Esophagus squamous epithelium (tissue), 5 donors: Measurements from ENCODE around the gene ZBTB8OS. TPM values are rescaled to one million over a fixed set of nuclear protein-coding genes. Genes with fewer than 3 reads are reported as not detected.

Source experiments
- DNase-seq: peaks from one replicate; lab custom pipeline; 2025; lab: John Stamatoyannopoulos, UW
- H3K27ac ChIP-seq, 4 donors: fragments of 200-600 bp; sonication (generic); one replicate each; pipeline ENCODE4 v1.5.1; 2016 to 2019; ENCODE audit warnings: mild to moderate bottlenecking in 1 of 4
- H3K27me3 ChIP-seq, 4 donors: fragments of 200-600 bp; sonication (generic); 1 replicate in 3 of 4; 2 replicates in 1 of 4; pipeline versions ENCODE4 v1.5.1 to v1.6.0; 2017 to 2021; ENCODE audit warnings: antibody characterized with exemption in 1 of 4
- H3K36me3 ChIP-seq, 3 donors: fragments of 200-600 bp; sonication (generic); one replicate each; pipeline ENCODE4 v1.5.1; 2016 to 2019
- H3K4me1 ChIP-seq, 3 donors: fragments of 200-600 bp; sonication (generic); one replicate each; pipeline ENCODE4 v1.5.1; 2017 to 2019
- H3K4me3 ChIP-seq, 4 donors: fragments of 200-600 bp; sonication (generic); 1 replicate in 3 of 4; 2 replicates in 1 of 4; pipeline ENCODE4 v1.5.1; 2016 to 2019; ENCODE audit warnings: mild to moderate bottlenecking in 2 of 4, moderate library complexity in 1 of 4
- H3K9me3 ChIP-seq, 3 donors: fragments of 200-600 bp; sonication (generic); one replicate each; pipeline ENCODE4 v1.5.1; 2016 to 2019
- POLR2A ChIP-seq, 4 donors: fragments of 450-650 bp; IDR thresholded peaks; one replicate each; pipeline ENCODE4 v1.6.1; 2017; ENCODE audit warnings: antibody characterized with exemption in 4 of 4, mild to moderate bottlenecking in 4 of 4, moderate library complexity in 3 of 4
- WGBS, 2 donors: methylation state at CpG; one replicate each; pipeline ENCODE4 v1.1.5; 2018; 5-methylcytosine and 5-hydroxymethylcytosine counted together
- intact Hi-C: fragments of 100-400 bp; cut with DNase I; formaldehyde crosslinking; loops from one replicate; pipeline ENCODE4 v1.15.0; 2022
- total RNA-seq, 4 donors: library from RNA; depleted of rRNA; stranded (reverse); fragments of >200 nt; gene quantifications; one replicate each; pipeline ENCODE4 v1.1.0, GENCODE V29; 2016
- TF ChIP-seq, protein P1 (sequence below), 6 experiments: fragments of 450-650 bp in 4 of 6; fragments of 200-600 bp in 2 of 6; sonication (generic) in 2 of 6; IDR thresholded peaks; one replicate each; pipeline ENCODE4 v1.5.1; 2016 to 2019; ENCODE audit warnings: antibody characterized with exemption in 6 of 6, mild to moderate bottlenecking in 4 of 6, moderate library complexity in 4 of 6
- donor health status: DM: yes; HTN: yes; CAD: no.

Gene ZBTB8OS
- total RNA-seq, 4 donors from 2014 or later: 12.3 to 26.9 (median 21.1) TPM

- Histone ChIP-seq H3K36me3 (peaks cover 0 to 8% (median 0%) of the 10 kb centered on the region in 3 donors), H3K4me1 (peaks cover 0 to 3% (median 3%) of the 10 kb centered on the region in 3 donors), H3K27me3 (no peaks in the 10 kb centered on the region), H3K4me3 (no peak overlapping the region), H3K27ac (no peak overlapping the region), H3K9me3 (no peaks in the 10 kb centered on the region)
- DNase-seq: no peak
- no peak for TF ChIP-seq POLR2A (IDR thresholded peaks at IDR 0.05)
- TF ChIP-seq, protein P1, sequence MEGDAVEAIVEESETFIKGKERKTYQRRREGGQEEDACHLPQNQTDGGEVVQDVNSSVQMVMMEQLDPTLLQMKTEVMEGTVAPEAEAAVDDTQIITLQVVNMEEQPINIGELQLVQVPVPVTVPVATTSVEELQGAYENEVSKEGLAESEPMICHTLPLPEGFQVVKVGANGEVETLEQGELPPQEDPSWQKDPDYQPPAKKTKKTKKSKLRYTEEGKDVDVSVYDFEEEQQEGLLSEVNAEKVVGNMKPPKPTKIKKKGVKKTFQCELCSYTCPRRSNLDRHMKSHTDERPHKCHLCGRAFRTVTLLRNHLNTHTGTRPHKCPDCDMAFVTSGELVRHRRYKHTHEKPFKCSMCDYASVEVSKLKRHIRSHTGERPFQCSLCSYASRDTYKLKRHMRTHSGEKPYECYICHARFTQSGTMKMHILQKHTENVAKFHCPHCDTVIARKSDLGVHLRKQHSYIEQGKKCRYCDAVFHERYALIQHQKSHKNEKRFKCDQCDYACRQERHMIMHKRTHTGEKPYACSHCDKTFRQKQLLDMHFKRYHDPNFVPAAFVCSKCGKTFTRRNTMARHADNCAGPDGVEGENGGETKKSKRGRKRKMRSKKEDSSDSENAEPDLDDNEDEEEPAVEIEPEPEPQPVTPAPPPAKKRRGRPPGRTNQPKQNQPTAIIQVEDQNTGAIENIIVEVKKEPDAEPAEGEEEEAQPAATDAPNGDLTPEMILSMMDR (IDR thresholded peaks at IDR 0.05): no peak
- intact Hi-C loops: no loop called here
- 71 to 93% methylated on average over 1 to 3 of the region's 11 CpGs for WGBS, 2 donors
Observed at GRCh38 chr1:32606565-32607371, 43.6 kb downstream of the ZBTB8OS start.

GRCh38 chr1:32605711-32606424 lies 44.5 kb downstream of the ZBTB8OS start:
- Histone ChIP-seq H3K4me1 (no peaks in the 10 kb centered on the region), H3K4me3 (no peak overlapping the region), H3K36me3 (peaks cover 0 to 13% (median 0%) of the 10 kb centered on the region in 3 donors), H3K9me3 (no peaks in the 10 kb centered on the region), H3K27ac (no peak overlapping the region), H3K27me3 (no peaks in the 10 kb centered on the region)
- TF ChIP-seq, protein P1 (IDR thresholded peaks at IDR 0.05): no peak
- no peak for TF ChIP-seq POLR2A (IDR thresholded peaks at IDR 0.05)
- DNase-seq: no peak
- 93 to 97% methylated on average over 5 to 10 of the region's 17 CpGs for WGBS, 2 donors
- intact Hi-C loops: no loop called here

- Histone ChIP-seq H3K27me3 (no peaks in the 10 kb centered on the region), H3K36me3 (peaks cover 0 to 41% (median 0%) of the 10 kb centered on the region in 3 donors), H3K27ac (no peak overlapping the region), H3K4me1 (no peaks in the 10 kb centered on the region), H3K9me3 (no peaks in the 10 kb centered on the region), H3K4me3 (no peak overlapping the region)
- no peak for DNase-seq
- intact Hi-C loops: no loop called here
- TF ChIP-seq POLR2A (IDR thresholded peaks at IDR 0.05): no peak
- TF ChIP-seq, protein P1 (IDR thresholded peaks at IDR 0.05): no peak
- WGBS, 2 donors: 90 to 94% methylated on average over 2 of the region's 2 CpGs
Observed at GRCh38 chr1:32600034-32600433, 50.3 kb downstream of the ZBTB8OS start.

GRCh38 chr1:32592943-32593342 lies 57.4 kb downstream of the ZBTB8OS start:
- Histone ChIP-seq H3K4me1 (no peaks in the 10 kb centered on the region), H3K27ac (no peak overlapping the region), H3K36me3 (peaks cover 0 to 53% (median 0%) of the 10 kb centered on the region in 3 donors), H3K9me3 (no peaks in the 10 kb centered on the region), H3K4me3 (no peak overlapping the region), H3K27me3 (no peaks in the 10 kb centered on the region)
- no peak for DNase-seq
- TF ChIP-seq POLR2A (IDR thresholded peaks at IDR 0.05): no peak
- TF ChIP-seq, protein P1 (IDR thresholded peaks at IDR 0.05): no peak
- intact Hi-C loops: no loop called here
- 91% methylated on average over 9 of the region's 9 CpGs for WGBS, 2 donors
